ENCODE measurements around the gene TLK2.

- no peak for TF ChIP-seq POLR2A (IDR thresholded peaks at IDR 0.05)
- no peak for TF ChIP-seq CTCF (IDR thresholded peaks at IDR 0.05)
- no peak for TF ChIP-seq EP300 (IDR thresholded peaks at IDR 0.05)
Measured at GRCh38 chr17:62618647-62619416, 140.2 kb downstream of the TLK2 start.
